NOMO-1 treated with dmso at 0.1 percent for 144 hours (cell line): ENCODE measurements around the gene CHI3L2.
"Not testable (repeated sequence)": the region's sequence is repeated elsewhere in the genome, so short reads cannot be mapped to it uniquely, and the experiment has no call there.

Experiments
- DNase-seq: peaks from one replicate; lab custom pipeline; 2025; ENCODE audit not compliant: unreplicated experiment; lab: John Stamatoyannopoulos, UW

Gene CHI3L2

DNA sequence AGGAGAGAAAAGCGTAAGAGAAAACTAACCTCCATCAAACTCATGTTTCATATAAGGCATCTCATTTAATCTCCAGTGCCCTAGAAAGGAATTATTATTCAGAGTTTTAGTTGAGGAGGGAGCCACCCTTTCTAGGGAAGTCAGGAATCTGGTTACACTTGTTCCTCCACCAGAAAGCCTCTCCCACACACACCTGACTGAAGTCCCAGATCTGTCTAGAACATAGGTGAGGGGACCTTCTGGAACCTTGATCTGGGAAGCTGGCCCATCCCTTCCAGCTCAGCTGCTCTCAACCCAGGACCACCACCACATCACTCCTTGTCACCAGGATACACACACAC lies 25.2 kb upstream of the CHI3L2 start:
- no peak for DNase-seq

DNA sequence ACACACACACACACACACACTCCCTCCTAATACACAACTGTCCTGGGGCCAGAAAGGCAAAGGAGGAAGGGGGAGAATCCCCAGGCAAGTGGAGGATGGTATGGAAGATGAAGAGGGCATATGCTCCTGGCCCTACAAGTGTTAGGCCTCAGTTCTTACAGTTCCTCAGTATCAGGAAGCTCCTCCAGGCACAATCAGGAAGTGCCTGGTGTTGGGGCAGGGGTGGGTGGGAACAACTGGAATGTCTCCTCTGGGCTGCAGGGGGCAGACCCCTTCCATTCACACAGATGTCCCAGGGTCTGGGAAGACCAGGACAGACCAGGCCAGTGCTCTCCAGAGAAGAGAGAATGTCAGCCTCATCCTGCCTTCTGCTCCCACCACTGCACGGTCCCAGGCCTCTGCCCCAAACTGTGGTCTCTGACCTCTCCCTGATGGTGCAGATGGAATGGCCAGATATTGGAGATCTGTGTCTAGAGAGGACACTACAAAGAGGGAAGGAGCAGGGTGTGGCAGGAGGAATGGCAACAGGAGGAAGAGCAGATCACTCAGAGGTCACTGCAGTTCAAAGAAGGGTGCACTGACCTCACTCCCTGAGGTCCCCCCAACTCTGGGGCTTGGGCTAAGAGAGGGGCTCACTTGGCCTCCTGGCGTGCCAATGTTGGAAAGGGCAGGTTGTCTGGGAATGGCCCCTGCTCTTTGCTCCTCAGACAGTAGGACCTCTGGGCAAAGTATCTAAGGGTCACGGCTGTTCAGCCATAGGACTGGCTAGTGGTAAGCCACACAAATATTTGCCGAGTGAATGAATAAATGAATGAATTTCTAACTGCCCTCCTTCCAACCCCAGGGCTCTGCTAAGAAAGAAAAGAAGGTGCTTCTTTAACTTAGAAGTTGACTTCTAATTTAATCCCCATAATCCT lies 24.5 kb upstream of the CHI3L2 start:
- no peak for DNase-seq

DNA sequence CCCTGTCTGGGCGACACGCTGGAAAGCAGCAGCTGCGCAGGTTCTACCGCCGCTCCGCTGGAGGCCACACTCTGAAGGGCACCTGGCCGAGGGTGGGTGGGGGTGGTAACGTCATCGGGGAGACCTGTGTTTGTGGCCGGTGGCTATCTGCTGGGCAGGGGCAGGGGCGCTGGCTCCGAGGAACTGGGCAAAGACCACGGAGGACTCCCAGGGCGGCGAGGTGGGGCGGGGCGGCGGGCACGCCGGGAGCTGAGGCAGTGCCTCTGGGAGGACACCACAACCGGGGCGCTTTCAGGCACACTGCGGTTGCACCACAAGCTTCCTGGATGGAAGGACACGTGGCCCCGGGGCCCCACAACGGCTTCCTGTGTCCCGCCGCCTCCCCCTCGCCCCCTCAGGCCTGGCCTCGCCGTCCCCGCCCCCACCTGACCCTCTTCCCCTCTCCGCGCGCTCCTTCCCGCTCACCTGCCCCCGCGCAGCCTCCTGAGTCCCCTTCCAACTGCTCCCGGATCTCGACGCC lies 23.8 kb upstream of the CHI3L2 start:
- DNase-seq = peak; percentile 90

DNA sequence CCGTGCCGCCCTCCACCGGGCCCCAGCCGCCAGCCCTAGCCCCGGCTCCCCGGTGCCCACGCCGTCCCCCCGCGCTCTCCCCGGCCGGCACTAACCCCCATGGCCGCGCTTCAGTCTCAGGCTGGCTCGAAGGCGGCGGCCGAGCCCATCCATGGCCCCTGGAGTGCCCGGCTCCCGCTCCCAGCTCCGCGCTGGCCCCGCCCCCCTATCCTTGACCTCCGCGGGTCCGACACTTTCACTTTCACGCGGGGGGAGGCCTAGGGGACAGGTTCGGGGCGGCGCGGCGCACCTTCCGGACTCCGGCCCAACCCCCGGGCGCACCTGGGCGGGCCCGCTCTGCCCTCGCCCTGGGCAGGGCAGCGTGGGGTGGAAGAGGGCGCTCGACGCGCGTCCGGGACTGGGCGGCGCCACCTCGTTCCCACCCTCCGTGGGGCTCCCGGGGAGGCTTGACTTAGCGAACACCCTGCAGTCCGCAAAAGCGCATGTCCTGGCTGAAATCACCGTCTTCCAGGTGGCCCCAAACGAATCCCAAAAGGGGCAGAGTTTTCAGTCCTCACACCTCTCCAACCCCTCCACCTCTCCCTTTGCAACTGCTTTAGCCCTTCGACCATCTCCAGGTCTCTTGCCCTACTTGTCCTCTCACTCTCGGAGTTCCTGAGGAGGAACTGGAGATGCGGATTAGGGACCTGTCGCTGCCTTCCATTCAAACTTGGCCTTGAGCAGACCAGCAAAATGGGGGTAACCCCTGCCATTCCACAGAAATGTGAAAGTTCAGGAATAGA lies 23.1 kb upstream of the CHI3L2 start:
- peak; percentile 44 for DNase-seq

DNA sequence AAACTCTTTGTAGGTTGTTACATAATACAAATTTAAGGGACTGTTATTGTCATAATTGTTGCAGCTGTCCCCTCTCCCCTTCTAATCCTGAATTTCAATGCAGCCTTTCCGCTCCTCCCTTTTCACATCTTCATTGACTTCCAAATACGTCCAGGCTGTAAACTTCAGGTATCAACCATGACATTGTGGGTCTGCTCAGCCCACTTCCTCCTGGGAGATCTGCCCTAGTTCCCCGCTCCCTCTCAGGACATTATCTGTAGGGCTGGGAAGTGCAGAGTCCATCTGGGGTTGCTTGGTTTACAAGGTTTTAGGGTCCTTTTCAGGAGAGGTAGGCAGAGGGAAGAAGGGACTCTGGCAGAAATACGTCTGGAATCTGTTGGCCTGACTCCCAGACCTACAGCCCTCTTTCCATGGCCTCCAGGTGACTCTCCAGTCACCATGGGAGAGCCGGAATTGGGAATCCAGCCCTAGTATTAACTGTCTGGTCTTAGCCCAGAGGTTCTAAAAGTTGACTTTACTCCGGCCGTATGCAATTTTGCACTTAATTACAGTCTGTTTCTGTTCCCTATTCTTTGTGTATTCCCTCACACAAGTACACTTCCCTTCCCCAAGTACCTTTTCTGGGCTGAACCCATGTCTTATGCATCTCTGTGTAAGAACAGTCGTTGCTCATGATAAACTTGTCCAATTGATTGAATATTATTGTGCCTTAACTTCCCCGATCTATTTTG lies 22.4 kb upstream of the CHI3L2 start:
- peak; percentile 73 for DNase-seq

DNA sequence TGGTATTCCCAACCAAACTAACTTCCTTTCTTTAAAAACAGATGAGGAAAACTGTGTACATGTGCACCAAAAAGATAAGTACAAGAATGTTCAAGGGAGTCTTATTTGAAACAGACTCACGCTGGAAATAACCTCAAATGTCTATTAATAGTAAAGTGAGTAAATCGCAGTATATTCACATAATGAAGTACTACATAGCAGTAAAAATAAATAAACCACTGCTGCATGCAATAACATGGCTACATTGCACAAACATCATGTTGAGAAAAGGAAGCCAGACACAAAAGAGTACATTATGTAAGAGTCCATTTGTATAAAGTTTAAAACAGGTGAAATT lies 21.8 kb upstream of the CHI3L2 start:
- no peak for DNase-seq

DNA sequence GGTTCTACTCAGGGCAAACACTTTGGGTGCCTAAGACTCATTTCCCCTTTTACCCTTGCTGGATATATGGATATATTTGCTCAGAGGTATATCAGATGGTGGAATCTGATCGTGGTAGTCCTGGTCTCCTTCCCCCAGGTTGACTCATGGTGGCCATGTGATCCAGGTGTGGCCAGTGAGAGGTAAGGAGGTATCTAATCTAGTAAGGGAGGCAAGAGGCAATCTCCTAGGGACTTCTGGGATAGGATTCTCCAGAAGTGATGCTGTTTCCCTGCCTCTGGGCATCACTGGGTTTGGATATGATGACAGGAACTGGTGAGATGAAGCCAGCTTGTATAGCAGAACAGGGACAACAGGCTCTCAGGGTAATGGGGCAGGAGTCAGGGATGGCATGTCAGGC lies 18.6 kb upstream of the CHI3L2 start:
- no peak for DNase-seq

DNA sequence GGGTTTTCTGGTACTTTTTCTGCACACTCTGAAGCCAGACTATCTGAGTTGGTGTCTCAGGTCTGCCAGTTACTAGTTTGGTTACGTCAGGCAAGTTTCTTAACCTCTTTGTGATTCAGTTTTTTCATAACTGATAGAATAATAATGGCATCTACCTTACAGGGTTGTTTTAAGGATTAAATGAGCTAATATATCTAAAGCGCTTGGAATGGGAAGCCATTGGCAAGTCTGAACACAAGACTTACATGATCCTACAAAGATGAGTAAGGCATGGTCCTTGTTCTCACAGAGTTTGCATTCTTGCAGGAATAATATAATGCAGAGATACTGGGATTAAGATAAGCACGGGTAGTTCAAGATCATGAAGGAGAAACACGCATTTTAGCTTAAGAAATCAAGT lies 17.9 kb upstream of the CHI3L2 start:
- DNase-seq = no peak

DNA sequence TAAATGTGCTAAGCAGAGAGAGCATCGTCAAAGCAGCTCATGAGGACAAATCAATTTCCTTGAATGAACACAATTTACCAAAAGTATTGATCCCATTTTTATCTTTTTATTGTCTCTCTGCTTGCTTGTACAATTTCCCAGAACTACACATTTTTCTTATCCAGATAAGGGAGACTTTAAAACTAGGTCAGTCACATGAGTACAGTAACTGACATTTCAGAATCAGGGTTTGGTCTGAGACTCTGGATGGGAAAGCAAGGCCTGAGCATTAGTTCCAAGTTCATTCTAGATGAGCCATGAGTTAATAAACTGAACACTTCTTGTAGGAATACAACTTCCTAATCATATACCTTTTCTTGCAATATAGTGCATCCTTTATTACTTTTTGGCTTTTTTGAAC lies 15.6 kb upstream of the CHI3L2 start:
- DNase-seq = no peak

DNA sequence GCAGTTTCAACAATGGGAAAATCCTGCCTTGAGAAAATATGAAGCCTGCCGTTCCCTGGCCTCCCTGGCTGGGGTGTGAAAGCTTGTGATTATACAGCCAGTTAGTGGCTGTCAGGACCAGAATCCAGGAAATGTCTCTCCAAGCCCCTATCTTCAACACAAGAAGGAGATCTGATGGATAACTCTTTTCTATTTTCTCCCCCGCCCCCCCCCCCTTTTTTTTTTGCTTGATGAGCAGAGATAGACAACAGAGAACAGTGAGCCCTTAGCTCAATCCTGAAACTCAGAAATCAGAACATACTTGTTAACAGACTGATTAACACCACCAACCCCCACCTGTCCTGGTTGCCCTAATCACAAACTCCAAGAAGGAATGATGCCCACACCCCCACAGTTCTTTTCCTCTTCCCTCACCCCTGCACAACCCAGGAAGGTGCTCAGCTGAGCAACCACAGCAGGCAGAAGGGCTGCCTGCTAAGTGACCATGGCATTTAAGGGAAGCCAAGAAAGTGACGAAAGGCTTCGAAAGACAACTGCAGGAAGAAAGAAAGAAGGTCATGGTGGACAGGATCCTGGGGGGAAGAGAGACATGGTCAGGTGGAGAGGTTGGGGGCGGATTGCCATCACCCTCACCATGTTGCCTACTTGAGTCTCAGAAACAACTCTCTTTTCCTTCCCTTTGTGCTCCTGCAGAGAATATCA lies 14.7 kb upstream of the CHI3L2 start:
- no peak for DNase-seq

DNA sequence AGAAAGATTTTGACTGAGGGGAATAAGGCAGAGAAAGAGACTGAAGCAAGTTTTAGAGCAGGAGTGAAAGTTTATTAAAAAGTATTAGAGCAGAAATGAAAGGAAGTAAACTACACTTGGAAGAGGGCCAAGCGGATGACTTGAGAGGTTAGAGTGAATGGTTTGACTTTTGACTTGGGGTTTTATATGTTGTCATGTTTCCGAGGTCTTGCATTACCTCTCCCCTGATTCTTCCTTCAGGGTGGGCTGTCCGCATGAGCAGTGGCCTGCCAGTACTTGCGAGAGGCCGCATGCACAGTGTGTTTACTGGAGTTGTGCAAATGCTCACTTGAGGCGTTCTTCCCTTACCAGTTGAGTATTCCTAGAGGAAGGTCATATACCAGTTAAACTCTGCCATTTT lies 14.1 kb upstream of the CHI3L2 start:
- DNase-seq = no peak

DNA sequence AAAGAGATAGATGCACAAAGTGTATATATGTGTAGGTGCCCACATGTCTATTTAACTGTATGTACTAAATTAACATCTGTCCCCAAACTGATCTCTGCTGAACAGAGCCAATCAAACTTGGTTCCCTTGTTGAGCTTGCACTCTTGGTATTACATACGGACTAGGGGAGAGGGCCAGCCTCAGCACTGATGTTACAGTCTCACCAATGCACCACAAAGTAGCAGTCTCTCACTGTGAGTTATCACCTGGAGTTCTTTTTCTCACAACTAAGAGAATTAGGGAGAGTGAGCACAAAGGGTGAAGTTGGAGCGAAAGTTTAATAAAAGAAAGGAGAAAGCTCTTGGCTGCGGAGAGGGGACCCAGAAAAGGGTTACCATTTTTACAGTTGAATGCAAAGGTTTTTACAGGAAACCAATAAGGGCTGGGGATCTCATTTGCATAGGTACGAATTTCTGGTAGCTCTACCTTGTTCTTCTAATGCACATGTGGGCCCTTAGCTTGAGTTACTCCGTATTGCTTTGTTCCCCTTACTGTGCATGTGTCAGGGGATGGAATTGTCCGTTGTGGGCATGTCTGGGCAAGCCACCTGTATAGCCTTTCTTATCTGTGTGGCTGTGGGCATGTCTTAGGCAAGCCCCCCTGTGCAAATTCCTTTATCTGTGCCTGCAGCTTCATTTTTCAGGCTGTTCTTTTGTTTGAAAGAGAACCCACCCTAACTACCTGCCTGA lies 13.3 kb upstream of the CHI3L2 start:
- DNase-seq = peak; percentile 14

DNA sequence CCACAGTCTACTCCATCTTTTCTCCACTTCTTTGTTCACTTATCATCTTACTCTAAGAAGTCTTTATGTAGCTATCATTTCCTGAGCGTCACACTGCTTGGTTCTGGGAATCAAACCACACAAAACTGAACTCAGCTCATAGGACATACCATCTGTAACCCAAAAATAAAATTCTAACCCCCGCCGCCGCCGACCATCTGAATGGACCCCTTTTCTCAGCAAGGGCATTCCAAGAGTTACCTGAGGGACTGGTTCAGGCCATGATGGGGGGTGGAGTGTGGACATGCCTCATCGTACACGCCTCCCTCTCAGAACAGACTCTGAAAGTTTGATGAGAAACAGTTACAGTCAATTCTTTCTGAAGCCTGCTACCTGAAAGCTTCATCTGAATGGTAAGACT lies 12.6 kb upstream of the CHI3L2 start:
- no peak for DNase-seq

DNA sequence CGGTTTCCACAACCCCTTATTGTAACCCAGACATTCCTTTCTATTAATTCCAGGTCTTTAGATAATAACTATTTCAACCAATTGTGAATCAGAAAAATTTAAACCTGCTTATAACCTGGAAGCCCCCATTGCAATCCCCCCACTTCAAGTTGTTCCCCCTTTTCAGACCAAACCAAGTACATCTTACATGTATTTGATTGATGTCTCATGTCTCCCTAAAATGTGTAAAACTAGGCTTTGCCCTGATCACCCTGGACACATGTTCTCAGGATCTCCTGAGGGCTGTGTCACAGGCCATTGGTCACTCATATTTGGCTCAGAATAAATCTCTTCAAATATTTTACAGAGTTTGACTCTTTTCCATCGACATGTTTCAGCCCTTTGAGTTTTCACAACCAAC lies 12.2 kb upstream of the CHI3L2 start:
- DNase-seq = not testable (repeated sequence)

DNA sequence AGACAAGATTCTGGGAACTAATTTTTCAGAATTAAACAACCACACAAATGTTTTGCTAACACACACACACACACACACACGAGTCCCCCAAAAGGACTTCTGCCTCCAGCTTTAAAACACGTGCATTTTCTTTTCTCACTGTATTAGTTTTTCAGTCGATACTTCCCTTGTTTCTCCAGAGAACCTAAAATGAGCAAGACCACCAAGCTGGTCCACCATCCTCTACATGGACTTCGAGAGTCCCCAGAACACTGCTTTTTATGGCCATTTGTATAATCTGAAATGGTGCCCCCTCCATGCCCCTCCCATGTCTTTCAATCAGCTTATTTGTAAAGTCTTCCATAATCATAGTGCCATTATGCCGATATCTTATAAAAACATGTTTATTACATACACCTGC lies 10.8 kb upstream of the CHI3L2 start:
- DNase-seq = no peak

DNA sequence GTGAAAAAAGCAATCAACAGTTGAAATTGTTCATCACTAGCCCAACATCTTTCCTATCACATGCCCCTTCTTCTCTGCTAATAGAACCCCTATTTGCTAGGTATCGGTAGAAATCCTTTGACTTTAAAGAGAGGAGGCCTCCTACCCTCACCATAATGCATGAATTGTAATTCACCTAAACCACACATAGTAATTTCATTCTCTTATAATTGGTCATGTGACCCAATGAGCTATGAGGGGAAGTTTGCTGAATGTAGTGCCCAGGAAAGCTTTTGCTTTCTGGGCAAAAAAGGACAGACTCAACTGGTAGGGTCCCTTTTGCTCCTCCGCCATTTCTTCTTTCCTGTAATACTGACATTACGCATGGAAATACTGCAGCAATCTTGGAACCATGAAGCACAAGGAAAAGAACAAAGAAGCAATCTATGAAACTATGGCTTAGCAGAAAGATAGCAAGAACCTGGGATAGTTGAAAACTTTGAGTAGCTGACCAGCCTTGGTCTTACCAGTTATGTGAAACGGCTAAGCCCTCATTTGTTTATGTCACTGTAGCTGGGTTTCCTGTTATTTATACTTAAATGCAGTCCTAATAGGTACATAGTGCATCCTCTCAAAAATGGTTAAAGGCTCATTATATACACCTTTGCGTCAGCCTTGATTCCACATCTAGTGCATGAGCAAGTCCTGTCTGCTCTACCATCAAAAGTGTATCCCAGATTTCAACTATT lies 10.2 kb upstream of the CHI3L2 start:
- no peak for DNase-seq

DNA sequence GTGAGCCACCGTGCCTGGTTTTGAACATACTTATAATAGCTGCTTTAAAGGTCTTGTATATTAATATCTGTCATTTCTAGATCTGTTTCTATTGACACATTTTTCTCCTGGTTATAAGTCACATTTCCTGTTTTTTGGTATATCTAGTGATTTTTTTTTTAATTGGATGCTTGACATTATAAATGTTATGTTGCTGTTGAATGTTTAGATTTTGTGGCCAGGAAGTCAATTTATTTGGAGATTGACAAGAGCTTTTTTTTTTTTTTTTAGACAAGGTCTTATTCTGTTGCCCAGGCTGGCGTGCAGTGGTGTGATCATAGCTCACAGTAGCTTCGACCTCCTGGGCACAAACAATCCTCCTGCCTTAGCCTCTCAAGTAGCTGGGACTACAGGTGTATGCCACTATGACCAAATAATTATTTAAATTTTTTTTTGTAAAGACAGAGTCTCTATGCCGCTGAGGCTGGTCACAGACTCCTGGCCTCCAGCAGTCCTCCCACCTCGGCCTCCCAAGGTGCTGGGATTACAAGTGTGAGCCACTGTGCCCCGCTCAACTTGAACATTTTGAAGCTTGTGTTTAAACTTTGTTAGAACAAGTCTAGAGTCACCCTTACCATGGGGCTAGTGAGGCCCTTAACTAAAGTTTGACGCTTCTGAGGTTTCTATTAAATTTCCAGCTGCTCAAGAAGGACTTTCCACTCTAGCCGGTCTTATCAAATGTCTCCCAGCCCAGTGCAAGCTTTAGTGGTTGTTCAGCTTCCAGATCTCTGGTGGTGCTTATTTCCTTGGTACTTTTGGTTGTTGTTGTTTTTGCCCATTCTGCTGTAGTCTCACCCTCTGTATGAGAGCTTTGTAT lies 8.6 kb upstream of the CHI3L2 start:
- no peak for DNase-seq

DNA sequence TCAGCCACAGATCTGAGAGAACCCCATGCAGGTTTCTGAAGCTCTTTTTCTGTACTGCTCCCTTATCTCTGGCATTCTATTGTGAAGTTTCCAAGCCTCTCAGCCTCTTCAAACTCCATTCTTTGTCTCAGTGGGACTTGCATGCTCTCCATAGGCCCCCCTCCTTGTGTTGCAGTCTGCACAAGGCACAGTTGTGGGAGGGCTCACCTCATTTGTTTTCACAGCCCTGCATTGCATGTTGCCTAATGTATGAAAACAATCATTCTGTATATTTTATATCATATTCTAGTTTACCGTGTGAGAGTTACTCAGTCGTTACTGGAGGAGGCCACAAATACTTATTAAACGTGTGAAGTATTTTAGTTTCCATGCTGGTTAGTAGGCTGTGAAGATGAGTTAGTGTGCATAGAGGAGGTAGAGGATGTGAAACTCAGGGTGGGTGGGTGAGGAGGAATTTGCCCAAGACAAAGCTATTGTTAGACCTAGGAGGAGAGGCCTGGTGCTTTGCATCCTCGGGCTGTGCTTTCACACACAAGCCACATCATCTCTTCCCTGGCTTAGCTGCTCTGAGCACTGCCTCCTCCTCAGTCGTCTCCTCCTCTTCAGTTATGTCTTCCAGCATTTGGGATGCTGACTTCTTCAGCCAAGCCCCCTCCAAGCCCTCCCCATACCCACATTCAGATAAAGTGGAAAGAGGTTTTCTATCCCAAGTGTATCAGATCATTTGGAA lies 7.8 kb upstream of the CHI3L2 start:
- DNase-seq = peak; percentile 88
